Upper lobe of left lung (tissue), 6 donors: ENCODE results near the gene AANAT. TPM values are rescaled to one million over a fixed set of nuclear protein-coding genes. Genes with fewer than 3 reads are reported as not detected.
"Not testable (repeated sequence)": the region's sequence is repeated elsewhere in the genome, so short reads cannot be mapped to it uniquely, and the experiment has no call there.

ENCODE experiments used
- ATAC-seq, 2 donors: fragments of 200-7000 bp; cut with Tn5 transposase; one replicate each; pipeline ENCODE4 v1.9.1; 2022; ENCODE audit warnings: mild to moderate bottlenecking in 2 of 2, moderate library complexity in 2 of 2; ENCODE audit not compliant: low FRiP score in 2 of 2
- DNase-seq, 2 donors: peaks; one replicate each; pipeline ENCODE4 v3.0.0-alpha.2; 2019 to 2020
- H3K27ac ChIP-seq, 4 donors: fragments of 200-600 bp; sonication (generic); one replicate each; pipeline ENCODE4 v1.5.1; 2016 to 2019
- H3K27me3 ChIP-seq, 4 donors: fragments of 200-600 bp; sonication (generic); one replicate each; pipeline ENCODE4 v1.5.1; 2017 to 2019
- H3K36me3 ChIP-seq, 4 donors: fragments of 200-600 bp; sonication (generic); one replicate each; pipeline ENCODE4 v1.5.1; 2016 to 2019
- H3K4me1 ChIP-seq, 4 donors: fragments of 200-600 bp; sonication (generic); one replicate each; pipeline ENCODE4 v1.5.1; 2018 to 2019
- H3K4me3 ChIP-seq, 4 donors: fragments of 200-600 bp; sonication (generic); one replicate each; pipeline ENCODE4 v1.5.1; 2017 to 2019; ENCODE audit warnings: mild to moderate bottlenecking in 2 of 4, moderate library complexity in 1 of 4
- H3K9me3 ChIP-seq, 4 donors: fragments of 200-600 bp; sonication (generic); one replicate each; pipeline ENCODE4 v1.5.1; 2018 to 2019
- CTCF ChIP-seq, 6 experiments: fragments of 450-650 bp in 4 of 6; fragments of 200-600 bp in 2 of 6; sonication (generic) in 2 of 6; IDR thresholded peaks; one replicate each; pipeline ENCODE4 v1.5.1; 2016 to 2019; ENCODE audit warnings: antibody characterized with exemption in 6 of 6
- EP300 ChIP-seq, 4 donors: sonication (generic); formaldehyde crosslinking; IDR thresholded peaks; one replicate each; pipeline ENCODE4 v1.5.1; 2017; ENCODE audit warnings: antibody characterized with exemption in 4 of 4, control low read depth in 2 of 4
- POLR2A ChIP-seq, 4 donors: fragments of 450-650 bp; IDR thresholded peaks; one replicate each; pipeline ENCODE4 v1.5.1; 2016 to 2017; ENCODE audit warnings: antibody characterized with exemption in 4 of 4, mild to moderate bottlenecking in 2 of 4
- POLR2AphosphoS5 ChIP-seq, 2 donors: sonication (generic); formaldehyde crosslinking; IDR thresholded peaks; one replicate each; pipeline ENCODE4 v1.5.1; 2017; ENCODE audit warnings: antibody characterized with exemption in 2 of 2
- WGBS, 2 donors: methylation state at CpG; one replicate each; pipeline ENCODE4 v1.1.5; 2017 to 2018; 5-methylcytosine and 5-hydroxymethylcytosine counted together
- total RNA-seq, 6 donors: library from RNA; depleted of rRNA in 4 of 6; stranded (reverse); fragments of >200 nt in 4 of 6; gene quantifications; one replicate each; pipeline versions ENCODE4 v1.1.0 to v1.2.1, GENCODE V29; 2016 to 2021
- donor health status: DM: no; HTN: no; CAD: no; lungs with moderate emphysema.
- donor health status: DM: no; HTN: yes; CAD: no; lungs with severe emphysema.

Gene AANAT
- total RNA-seq, 6 donors from 2014 or later: not detected

- TF ChIP-seq EP300 (IDR thresholded peaks at IDR 0.05) (no peak), POLR2AphosphoS5 (IDR thresholded peaks at IDR 0.05) (no peak), POLR2A (IDR thresholded peaks at IDR 0.05) (no peak), CTCF (IDR thresholded peaks at IDR 0.05) (no peak)
- peaks cover 39 to 48% (median 42%) of the 10 kb centered on the region in 4 donors for H3K4me1 ChIP-seq
- H3K4me3 ChIP-seq: no peak overlapping the region
- no peak for ATAC-seq
- H3K27ac ChIP-seq: peak overlapping the region; percentile 91 to 95 (median 94)
- peak in 1 of 2 donors; percentile 45 for DNase-seq
- no peaks in the 10 kb centered on the region for H3K36me3 ChIP-seq
- WGBS, 2 donors: 84 to 87% methylated on average over 8 of the region's 8 CpGs
- H3K9me3 ChIP-seq: no peaks in the 10 kb centered on the region
- H3K27me3 ChIP-seq: no peaks in the 10 kb centered on the region
These were observed 35.2 kb downstream of the AANAT start for GRCh38 chr17:76502341-76503211.

GRCh38 chr17:76504117-76504516, 36.7 kb downstream of the AANAT start:
- no peaks in the 10 kb centered on the region for H3K9me3 ChIP-seq
- TF ChIP-seq CTCF (IDR thresholded peaks at IDR 0.05): no peak
- TF ChIP-seq EP300 (IDR thresholded peaks at IDR 0.05): no peak
- TF ChIP-seq POLR2A (IDR thresholded peaks at IDR 0.05): no peak
- TF ChIP-seq POLR2AphosphoS5 (IDR thresholded peaks at IDR 0.05): no peak
- DNase-seq (no peak), ATAC-seq (no peak)
- no peaks in the 10 kb centered on the region for H3K27me3 ChIP-seq
- no peak overlapping the region for H3K27ac ChIP-seq
- 48 to 66% methylated on average over 7 of the region's 7 CpGs for WGBS, 2 donors
- no peak overlapping the region for H3K4me3 ChIP-seq
- H3K36me3 ChIP-seq: no peaks in the 10 kb centered on the region
- H3K4me1 ChIP-seq: peaks cover 23 to 33% (median 26%) of the 10 kb centered on the region in 4 donors

GRCh38 chr17:76506408-76507345, 39.3 kb downstream of the AANAT start:
- TF ChIP-seq CTCF (IDR thresholded peaks at IDR 0.05): peak; percentile 94 to 98 (median 98)
- no peak for TF ChIP-seq POLR2A (IDR thresholded peaks at IDR 0.05)
- no peak for TF ChIP-seq EP300 (IDR thresholded peaks at IDR 0.05)
- peak in 1 of 2 donors; percentile 12 for TF ChIP-seq POLR2AphosphoS5 (IDR thresholded peaks at IDR 0.05)
- peak in 1 of 2 donors; percentile 87 for DNase-seq
- Histone ChIP-seq H3K27ac (no peak overlapping the region), H3K4me1 (peaks cover 7 to 22% (median 14%) of the 10 kb centered on the region in 4 donors), H3K4me3 (no peak overlapping the region), H3K36me3 (no peaks in the 10 kb centered on the region), H3K9me3 (no peaks in the 10 kb centered on the region), H3K27me3 (no peaks in the 10 kb centered on the region)
- ATAC-seq: peak; percentile 84 to 87
- WGBS, 2 donors: 32 to 69% methylated on average over 2 to 24 of the region's 24 CpGs

- not testable (repeated sequence) for ATAC-seq, H3K9me3 ChIP-seq, H3K27me3 ChIP-seq, H3K27ac ChIP-seq, H3K36me3 ChIP-seq, DNase-seq, H3K4me3 ChIP-seq
- 71 to 77% methylated on average over 14 of the region's 14 CpGs for WGBS, 2 donors
- H3K4me1 ChIP-seq: peaks cover 3 to 21% (median 9%) of the 10 kb centered on the region in 4 donors
These were observed 41.2 kb downstream of the AANAT start for GRCh38 chr17:76508472-76509063.
